ENCODE results near the gene INSC.

GRCh38 chr11:15224466-15224865 lies 109.7 kb downstream of the INSC start:
- TF ChIP-seq, protein P1, sequence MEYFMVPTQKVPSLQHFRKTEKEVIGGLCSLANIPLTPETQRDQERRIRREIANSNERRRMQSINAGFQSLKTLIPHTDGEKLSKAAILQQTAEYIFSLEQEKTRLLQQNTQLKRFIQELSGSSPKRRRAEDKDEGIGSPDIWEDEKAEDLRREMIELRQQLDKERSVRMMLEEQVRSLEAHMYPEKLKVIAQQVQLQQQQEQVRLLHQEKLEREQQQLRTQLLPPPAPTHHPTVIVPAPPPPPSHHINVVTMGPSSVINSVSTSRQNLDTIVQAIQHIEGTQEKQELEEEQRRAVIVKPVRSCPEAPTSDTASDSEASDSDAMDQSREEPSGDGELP (IDR thresholded peaks at IDR 0.05; ENCODE audit: borderline replicate concordance, low read depth) = no peak
- TF ChIP-seq CREB1 (IDR thresholded peaks at IDR 0.05) = no peak
- TF ChIP-seq CREB1 (CRISPR knock-in tag; IDR thresholded peaks at IDR 0.05) = no peak
- TF ChIP-seq, protein P2, sequence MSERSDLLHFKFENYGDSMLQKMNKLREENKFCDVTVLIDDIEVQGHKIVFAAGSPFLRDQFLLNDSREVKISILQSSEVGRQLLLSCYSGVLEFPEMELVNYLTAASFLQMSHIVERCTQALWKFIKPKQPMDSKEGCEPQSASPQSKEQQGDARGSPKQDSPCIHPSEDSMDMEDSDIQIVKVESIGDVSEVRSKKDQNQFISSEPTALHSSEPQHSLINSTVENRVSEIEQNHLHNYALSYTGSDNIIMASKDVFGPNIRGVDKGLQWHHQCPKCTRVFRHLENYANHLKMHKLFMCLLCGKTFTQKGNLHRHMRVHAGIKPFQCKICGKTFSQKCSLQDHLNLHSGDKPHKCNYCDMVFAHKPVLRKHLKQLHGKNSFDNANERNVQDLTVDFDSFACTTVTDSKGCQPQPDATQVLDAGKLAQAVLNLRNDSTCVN (CRISPR knock-in tag; IDR thresholded peaks at IDR 0.05; ENCODE audit: borderline replicate concordance) = no peak
- no peak for TF ChIP-seq ERF (CRISPR knock-in tag; IDR thresholded peaks at IDR 0.05)
- TF ChIP-seq, protein P3, sequence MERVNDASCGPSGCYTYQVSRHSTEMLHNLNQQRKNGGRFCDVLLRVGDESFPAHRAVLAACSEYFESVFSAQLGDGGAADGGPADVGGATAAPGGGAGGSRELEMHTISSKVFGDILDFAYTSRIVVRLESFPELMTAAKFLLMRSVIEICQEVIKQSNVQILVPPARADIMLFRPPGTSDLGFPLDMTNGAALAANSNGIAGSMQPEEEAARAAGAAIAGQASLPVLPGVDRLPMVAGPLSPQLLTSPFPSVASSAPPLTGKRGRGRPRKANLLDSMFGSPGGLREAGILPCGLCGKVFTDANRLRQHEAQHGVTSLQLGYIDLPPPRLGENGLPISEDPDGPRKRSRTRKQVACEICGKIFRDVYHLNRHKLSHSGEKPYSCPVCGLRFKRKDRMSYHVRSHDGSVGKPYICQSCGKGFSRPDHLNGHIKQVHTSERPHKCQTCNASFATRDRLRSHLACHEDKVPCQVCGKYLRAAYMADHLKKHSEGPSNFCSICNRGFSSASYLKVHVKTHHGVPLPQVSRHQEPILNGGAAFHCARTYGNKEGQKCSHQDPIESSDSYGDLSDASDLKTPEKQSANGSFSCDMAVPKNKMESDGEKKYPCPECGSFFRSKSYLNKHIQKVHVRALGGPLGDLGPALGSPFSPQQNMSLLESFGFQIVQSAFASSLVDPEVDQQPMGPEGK (CRISPR knock-in tag; IDR thresholded peaks at IDR 0.05) = no peak
- TF ChIP-seq EZH2 (conservative IDR thresholded peaks at IDR 0.05; ENCODE audit: low read depth, low read length) = no peak
- TF ChIP-seq ZNF292 (CRISPR knock-in tag; IDR thresholded peaks at IDR 0.05; ENCODE audit: borderline replicate concordance, low read depth) = no peak
- TF ChIP-seq RFX5 (IDR thresholded peaks at IDR 0.05; ENCODE audit: low read depth, low read length) = no peak
- no peak for TF ChIP-seq CBX2 (IDR thresholded peaks at IDR 0.05; ENCODE audit: low read depth, low read length)
- TF ChIP-seq CBX2 (CRISPR knock-in tag; IDR thresholded peaks at IDR 0.05; ENCODE audit: low read depth) = no peak
- TF ChIP-seq MYNN (CRISPR knock-in tag; IDR thresholded peaks at IDR 0.05; ENCODE audit: low read depth) = no peak
- TF ChIP-seq CTCF (CRISPR knock-in tag; IDR thresholded peaks at IDR 0.05) = no peak
- no peak for TF ChIP-seq NONO (IDR thresholded peaks at IDR 0.05)
- no peak for TF ChIP-seq NONO (CRISPR knock-in tag; conservative IDR thresholded peaks at IDR 0.05)
- TF ChIP-seq HDAC2 (CRISPR knock-in tag; IDR thresholded peaks at IDR 0.05) = no peak

Data from HepG2 (cell line).